ENCODE measurements around the gene PIR.

GRCh38 chrX:15524417-15524816 is 31.3 kb upstream of the PIR start:
- TF ChIP-seq, protein P1, sequence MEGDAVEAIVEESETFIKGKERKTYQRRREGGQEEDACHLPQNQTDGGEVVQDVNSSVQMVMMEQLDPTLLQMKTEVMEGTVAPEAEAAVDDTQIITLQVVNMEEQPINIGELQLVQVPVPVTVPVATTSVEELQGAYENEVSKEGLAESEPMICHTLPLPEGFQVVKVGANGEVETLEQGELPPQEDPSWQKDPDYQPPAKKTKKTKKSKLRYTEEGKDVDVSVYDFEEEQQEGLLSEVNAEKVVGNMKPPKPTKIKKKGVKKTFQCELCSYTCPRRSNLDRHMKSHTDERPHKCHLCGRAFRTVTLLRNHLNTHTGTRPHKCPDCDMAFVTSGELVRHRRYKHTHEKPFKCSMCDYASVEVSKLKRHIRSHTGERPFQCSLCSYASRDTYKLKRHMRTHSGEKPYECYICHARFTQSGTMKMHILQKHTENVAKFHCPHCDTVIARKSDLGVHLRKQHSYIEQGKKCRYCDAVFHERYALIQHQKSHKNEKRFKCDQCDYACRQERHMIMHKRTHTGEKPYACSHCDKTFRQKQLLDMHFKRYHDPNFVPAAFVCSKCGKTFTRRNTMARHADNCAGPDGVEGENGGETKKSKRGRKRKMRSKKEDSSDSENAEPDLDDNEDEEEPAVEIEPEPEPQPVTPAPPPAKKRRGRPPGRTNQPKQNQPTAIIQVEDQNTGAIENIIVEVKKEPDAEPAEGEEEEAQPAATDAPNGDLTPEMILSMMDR (IDR thresholded peaks at IDR 0.05) = no peak
- TF ChIP-seq POLR2A (IDR thresholded peaks at IDR 0.05) = no peak
